Hepatocyte (in vitro differentiated cells): ENCODE results near the gene BACH2.
"Not testable (repeated sequence)": the region's sequence is repeated elsewhere in the genome, so short reads cannot be mapped to it uniquely, and the experiment has no call there.

ENCODE experiments used
- EZH2 ChIP-seq: fragments of 200-600 bp; sonication (generic); IDR thresholded peaks from 2 replicates; pipeline ENCODE4 v1.6.1; 2016; ENCODE audit warnings: antibody characterized with exemption, mild to moderate bottlenecking, borderline replicate concordance
- EZH2phosphoT487 ChIP-seq: fragments of 200-600 bp; sonication (generic); IDR thresholded peaks from one replicate; pipeline ENCODE4 v1.6.1; 2018; ENCODE audit warnings: antibody characterized with exemption, mild to moderate bottlenecking, low read depth, moderate library complexity; ENCODE audit not compliant: unreplicated experiment, severe bottlenecking
- TF ChIP-seq, protein P1 (sequence below): fragments of 200-600 bp; sonication (generic); IDR thresholded peaks from 2 replicates; pipeline ENCODE4 v1.5.1; 2016; ENCODE audit warnings: antibody characterized with exemption, mild to moderate bottlenecking; ENCODE audit not compliant: poor library complexity

DNA sequence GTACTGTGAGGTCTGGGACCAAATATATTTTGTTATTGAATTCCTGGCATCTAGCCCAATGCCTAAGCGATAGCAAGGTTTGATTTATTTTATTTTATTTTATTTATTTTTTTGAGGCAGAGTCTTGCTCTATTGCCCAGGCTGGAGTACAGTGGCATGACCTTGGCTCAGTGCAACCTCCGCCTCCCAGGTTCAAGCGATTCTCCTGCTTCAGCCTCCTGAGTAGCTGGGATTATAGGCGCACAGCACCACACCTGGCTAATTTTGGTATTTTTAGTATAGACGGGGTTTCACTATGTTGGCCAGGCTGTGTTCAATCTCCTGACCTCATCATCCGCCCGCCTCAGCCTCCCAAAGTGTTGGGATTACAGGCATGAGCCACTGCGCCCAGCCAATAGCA lies 404.1 kb downstream of the BACH2 start:
- TF ChIP-seq, protein P1, sequence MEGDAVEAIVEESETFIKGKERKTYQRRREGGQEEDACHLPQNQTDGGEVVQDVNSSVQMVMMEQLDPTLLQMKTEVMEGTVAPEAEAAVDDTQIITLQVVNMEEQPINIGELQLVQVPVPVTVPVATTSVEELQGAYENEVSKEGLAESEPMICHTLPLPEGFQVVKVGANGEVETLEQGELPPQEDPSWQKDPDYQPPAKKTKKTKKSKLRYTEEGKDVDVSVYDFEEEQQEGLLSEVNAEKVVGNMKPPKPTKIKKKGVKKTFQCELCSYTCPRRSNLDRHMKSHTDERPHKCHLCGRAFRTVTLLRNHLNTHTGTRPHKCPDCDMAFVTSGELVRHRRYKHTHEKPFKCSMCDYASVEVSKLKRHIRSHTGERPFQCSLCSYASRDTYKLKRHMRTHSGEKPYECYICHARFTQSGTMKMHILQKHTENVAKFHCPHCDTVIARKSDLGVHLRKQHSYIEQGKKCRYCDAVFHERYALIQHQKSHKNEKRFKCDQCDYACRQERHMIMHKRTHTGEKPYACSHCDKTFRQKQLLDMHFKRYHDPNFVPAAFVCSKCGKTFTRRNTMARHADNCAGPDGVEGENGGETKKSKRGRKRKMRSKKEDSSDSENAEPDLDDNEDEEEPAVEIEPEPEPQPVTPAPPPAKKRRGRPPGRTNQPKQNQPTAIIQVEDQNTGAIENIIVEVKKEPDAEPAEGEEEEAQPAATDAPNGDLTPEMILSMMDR, result not testable (repeated sequence)
- TF ChIP-seq EZH2, EZH2phosphoT487: not testable (repeated sequence)
